IMR-90 (cell line): Measurements from ENCODE around the gene FRS3. TPM values are rescaled to one million over a fixed set of nuclear protein-coding genes. Genes with fewer than 3 reads are reported as not detected.

ENCODE experiments used
- ATAC-seq: fragments of 200-7000 bp; cut with Tn5 transposase; 2 replicates; pipeline ENCODE4 v1.9.1; 2020; ENCODE audit warnings: low read depth, mild to moderate bottlenecking, moderate library complexity
- BruUV-seq: library from RNA; stranded (reverse); fragments of 400-500 nt; replicated peaks from 2 replicates; lab custom pipeline; 2021; lab: Mats Ljungman, UMichigan
- CTCF ChIA-PET: fragments of 300-600 bp; formaldehyde crosslinking; extraction: SDS; loops from one replicate; lab custom pipeline; 2021; ENCODE audit warnings: antibody characterized with exemption; lab: Yijun Ruan, JAX
- POLR2A ChIA-PET: fragments of 300-600 bp; sonication (Branson Sonifier 250); formaldehyde crosslinking; loops from one replicate; lab custom pipeline; 2022; ENCODE audit warnings: antibody characterized with exemption; ENCODE audit not compliant: unreplicated experiment; lab: Charles Lee
- DNase-seq: peaks from one replicate; pipeline ENCODE4 v3.0.0; 2013
- H2AFZ ChIP-seq: replicated peaks from 2 replicates; pipeline ENCODE3; 2013; ENCODE audit warnings: low read length, mild to moderate bottlenecking; ENCODE audit not compliant: poor library complexity
- H2AK5ac ChIP-seq: 2 replicates; pipeline ENCODE4 v1.6.1; 2013; ENCODE audit warnings: low read depth, low read length, inconsistent platforms
- H2AK9ac ChIP-seq: replicated peaks from 2 replicates; pipeline ENCODE3; 2013; ENCODE audit warnings: mild to moderate bottlenecking, low read depth, low read length, moderate library complexity; ENCODE audit not compliant: poor library complexity
- H2BK120ac ChIP-seq: 2 replicates; pipeline ENCODE4 v1.6.1; 2013; ENCODE audit warnings: low read depth, low read length, inconsistent platforms
- H2BK15ac ChIP-seq: 3 replicates; pipeline ENCODE4 v1.6.1; 2013; ENCODE audit warnings: low read depth, low read length, inconsistent platforms
- H2BK20ac ChIP-seq: 2 replicates; pipeline ENCODE4 v1.6.1; 2013; ENCODE audit warnings: low read depth, mild to moderate bottlenecking, inconsistent platforms, low read length, moderate library complexity
- H2BK5ac ChIP-seq: 2 replicates; pipeline ENCODE4 v1.6.1; 2013; ENCODE audit warnings: mild to moderate bottlenecking, low read depth, low read length, inconsistent platforms; ENCODE audit not compliant: poor library complexity, severe bottlenecking
- H3K14ac ChIP-seq: replicated peaks from 2 replicates; pipeline ENCODE4 v1.6.1; 2013; ENCODE audit warnings: low read depth, low read length, inconsistent platforms
- H3K18ac ChIP-seq: 2 replicates; pipeline ENCODE4 v1.6.1; 2013; ENCODE audit warnings: low read depth, low read length, control low read depth
- H3K23ac ChIP-seq: 2 replicates; pipeline ENCODE4 v1.6.1; 2013; ENCODE audit warnings: low read depth, low read length, inconsistent platforms
- H3K27ac ChIP-seq: 2 replicates; pipeline ENCODE4 v1.5.1; 2013; ENCODE audit warnings: mild to moderate bottlenecking, control low read depth, low read length; ENCODE audit not compliant: insufficient read depth
- H3K27me3 ChIP-seq: 2 replicates; pipeline ENCODE4 v1.6.1; 2013; ENCODE audit warnings: low read length; ENCODE audit not compliant: control insufficient read depth, insufficient read depth
- H3K36me3 ChIP-seq: 2 replicates; pipeline ENCODE4 v1.6.1; 2013; ENCODE audit warnings: low read length, mixed read lengths; ENCODE audit not compliant: control insufficient read depth, insufficient read depth
- H3K4ac ChIP-seq: 2 replicates; pipeline ENCODE4 v1.6.1; 2013; ENCODE audit warnings: low read depth, low read length, inconsistent platforms
- H3K4me1 ChIP-seq: 2 replicates; pipeline ENCODE4 v1.6.1; 2013; ENCODE audit warnings: low read length, mixed read lengths; ENCODE audit not compliant: control insufficient read depth, insufficient read depth
- H3K4me2 ChIP-seq: 2 replicates; pipeline ENCODE4 v1.6.1; 2013; ENCODE audit warnings: low read depth, mild to moderate bottlenecking, control low read depth, low read length, moderate library complexity
- H3K4me3 ChIP-seq: 2 replicates; pipeline ENCODE4 v1.5.1; 2013; ENCODE audit warnings: low read depth, mild to moderate bottlenecking, control low read depth, low read length, moderate library complexity; ENCODE audit not compliant: insufficient read depth
- H3K56ac ChIP-seq: 2 replicates; pipeline ENCODE4 v1.6.1; 2013; ENCODE audit warnings: low read length, inconsistent platforms; ENCODE audit not compliant: insufficient read depth; ENCODE audit errors: extremely low read depth
- H3K79me1 ChIP-seq, 2 experiments: 2 replicates each; pipeline ENCODE4 v1.6.1; 2013; ENCODE audit warnings: low read length in 2 of 2, inconsistent platforms in 1 of 2, low read depth in 1 of 2
- H3K9ac ChIP-seq: 2 replicates; pipeline ENCODE4 v1.6.1; 2013; ENCODE audit warnings: low read depth, low read length, control low read depth
- H3K9me1 ChIP-seq: 2 replicates; pipeline ENCODE4 v1.6.1; 2013; ENCODE audit warnings: low read length, inconsistent platforms; ENCODE audit not compliant: insufficient read depth
- H3K9me3 ChIP-seq: 2 replicates; pipeline ENCODE4 v1.6.1; 2013; ENCODE audit warnings: low read length; ENCODE audit not compliant: control insufficient read depth, insufficient read depth
- H4K20me1 ChIP-seq: 2 replicates; pipeline ENCODE4 v1.6.1; 2013; ENCODE audit warnings: low read length, inconsistent platforms; ENCODE audit not compliant: insufficient read depth
- H4K5ac ChIP-seq: 2 replicates; pipeline ENCODE4 v1.6.1; 2013; ENCODE audit warnings: mild to moderate bottlenecking, low read depth, low read length, control low read depth
- H4K8ac ChIP-seq, 2 experiments: 2 replicates each; pipeline ENCODE4 v1.6.1; 2013; ENCODE audit warnings: low read depth in 2 of 2, low read length in 2 of 2, control low read depth in 1 of 2, inconsistent platforms in 1 of 2
- H4K91ac ChIP-seq: 2 replicates; pipeline ENCODE4 v1.6.1; 2013; ENCODE audit warnings: low read depth, low read length, inconsistent platforms; ENCODE audit not compliant: insufficient read depth
- RCOR1 ChIP-seq: IDR thresholded peaks from 2 replicates; pipeline ENCODE4 v1.6.1; 2012; ENCODE audit warnings: mild to moderate bottlenecking, low read length, improper control_type of control experiment; ENCODE audit not compliant: insufficient replicate concordance
- WGBS, 2 experiments: methylation state at CpG; one replicate each; pipeline versions ENCODE4 v1.1.5 to v1.1.7; 2013; ENCODE audit warnings: missing lambda C conversion rate in 2 of 2; ENCODE audit not compliant: insufficient read length in 1 of 2; ENCODE audit errors: extremely low coverage in 2 of 2; 5-methylcytosine and 5-hydroxymethylcytosine counted together
- dilution Hi-C: fragments of 300-500 bp; cut with HindIII; formaldehyde crosslinking; loops from one replicate; pipeline ENCODE4 v1.14.3; 2018; ENCODE audit warnings: low sequenced_read_pairs; ENCODE audit not compliant: unreplicated experiment
- in situ Hi-C: fragments of 300-500 bp; cut with MboI; formaldehyde crosslinking; loops from 3 replicates; pipeline ENCODE4 v1.14.3; 2019; ENCODE audit warnings: low sequenced_read_pairs, inconsistent platforms, mixed read lengths
- intact Hi-C: fragments of 100-400 bp; cut with micrococcal nuclease; formaldehyde crosslinking; loops from 2 replicates; pipeline ENCODE4 v1.10.0; 2022
- polyA plus RNA-seq, 3 experiments: library from polyadenylated mRNA; depleted of rRNA; stranded (reverse); fragments of >200 nt; gene quantifications; 2 replicates each; pipeline ENCODE4 v1.2.3, GENCODE V29; 2012; ENCODE audit warnings: low replicate concordance in 1 of 3
- total RNA-seq: library from RNA; depleted of rRNA; stranded (reverse); fragments of >200 nt; gene quantifications from 2 replicates; pipeline ENCODE4 v1.2.3, GENCODE V29; 2012

The FRS3 gene
- total and polyA plus RNA-seq, 2 of the 4 experiments (the other 2 are of a cell fraction), result 0.54 to 3.8 TPM

- ChIA-PET CTCF (no interaction called here), POLR2A (no interaction called here)
- Histone ChIP-seq H4K8ac (no peak overlapping the region), H3K18ac (no peak overlapping the region), H3K14ac (no peak overlapping the region), H3K27me3 (peaks cover 4% of the 10 kb centered on the region; the same call in 1 of the 2 replicates), H3K23ac (no peak overlapping the region), H2AK9ac (no peak overlapping the region), H3K9ac (no peak overlapping the region), H4K5ac (no peak overlapping the region), H4K91ac (no peak overlapping the region), H3K9me3 (no peaks in the 10 kb centered on the region), H4K20me1 (no peaks in the 10 kb centered on the region), H2BK20ac (no peak overlapping the region), H2BK15ac (no peak overlapping the region), H2BK120ac (no peak overlapping the region), H3K9me1 (peaks cover 4% of the 10 kb centered on the region; the same call in 1 of the 2 replicates), H3K4me1 (peaks cover 12% of the 10 kb centered on the region), H3K36me3 (no peaks in the 10 kb centered on the region), H3K4me2 (no peak overlapping the region), H3K27ac (no peak overlapping the region), H2AK5ac (no peak overlapping the region), H3K56ac (no peak overlapping the region), H3K4ac (no peak overlapping the region), H2BK5ac (no peak overlapping the region), H3K79me1 (peaks cover 6 to 13% of the 10 kb centered on the region in 2 experiments; a peak in 2 of 4 replicates), H3K4me3 (no peak overlapping the region), H2AFZ (no peak overlapping the region)
- WGBS, 2 experiments, result 76% methylated on average over 8 of the region's 13 CpGs; no CpG with 5 or more reads in 1 of the 2 experiments
- ATAC-seq, result no peak
- in situ Hi-C loops (no loop called here), intact Hi-C loops (no loop called here), dilution Hi-C loops (no loop called here)
- BruUV-seq, result no TSS peak
- TF ChIP-seq RCOR1, result no peak
- DNase-seq, result no peak
These were observed 42.7 kb downstream of the FRS3 start for GRCh38 chr6:41736800-41737555.
